ENCODE results near the gene EFHD1.

DNA sequence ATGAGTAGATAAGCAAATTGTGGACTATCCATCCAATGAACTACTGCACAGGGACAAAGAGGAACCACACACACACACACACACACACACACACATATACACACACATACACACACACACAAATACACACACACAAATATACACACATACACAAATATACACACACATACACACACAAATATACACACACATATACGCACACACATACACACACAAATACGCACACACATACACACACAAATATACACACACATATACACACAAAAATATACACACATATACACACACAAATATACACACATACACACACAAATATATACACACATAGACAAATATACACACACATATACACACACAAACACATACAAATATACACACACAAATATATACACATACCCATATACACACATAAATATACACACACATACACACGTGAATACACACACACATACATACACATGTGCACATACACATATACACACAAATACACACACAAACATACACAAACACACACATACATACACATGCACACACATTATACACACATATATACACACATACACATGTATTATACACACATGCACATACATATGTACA, 19.8 kb upstream of the EFHD1 start:
- TF ChIP-seq, protein P1, sequence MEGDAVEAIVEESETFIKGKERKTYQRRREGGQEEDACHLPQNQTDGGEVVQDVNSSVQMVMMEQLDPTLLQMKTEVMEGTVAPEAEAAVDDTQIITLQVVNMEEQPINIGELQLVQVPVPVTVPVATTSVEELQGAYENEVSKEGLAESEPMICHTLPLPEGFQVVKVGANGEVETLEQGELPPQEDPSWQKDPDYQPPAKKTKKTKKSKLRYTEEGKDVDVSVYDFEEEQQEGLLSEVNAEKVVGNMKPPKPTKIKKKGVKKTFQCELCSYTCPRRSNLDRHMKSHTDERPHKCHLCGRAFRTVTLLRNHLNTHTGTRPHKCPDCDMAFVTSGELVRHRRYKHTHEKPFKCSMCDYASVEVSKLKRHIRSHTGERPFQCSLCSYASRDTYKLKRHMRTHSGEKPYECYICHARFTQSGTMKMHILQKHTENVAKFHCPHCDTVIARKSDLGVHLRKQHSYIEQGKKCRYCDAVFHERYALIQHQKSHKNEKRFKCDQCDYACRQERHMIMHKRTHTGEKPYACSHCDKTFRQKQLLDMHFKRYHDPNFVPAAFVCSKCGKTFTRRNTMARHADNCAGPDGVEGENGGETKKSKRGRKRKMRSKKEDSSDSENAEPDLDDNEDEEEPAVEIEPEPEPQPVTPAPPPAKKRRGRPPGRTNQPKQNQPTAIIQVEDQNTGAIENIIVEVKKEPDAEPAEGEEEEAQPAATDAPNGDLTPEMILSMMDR (IDR thresholded peaks at IDR 0.05; ENCODE audit: insufficient read depth, low read length), result no peak
- no peak for TF ChIP-seq POLR2AphosphoS5 (IDR thresholded peaks at IDR 0.05; ENCODE audit: low read depth)
- no peak for TF ChIP-seq GABPA (IDR thresholded peaks at IDR 0.05; ENCODE audit: low read depth)
- TF ChIP-seq, protein P2, sequence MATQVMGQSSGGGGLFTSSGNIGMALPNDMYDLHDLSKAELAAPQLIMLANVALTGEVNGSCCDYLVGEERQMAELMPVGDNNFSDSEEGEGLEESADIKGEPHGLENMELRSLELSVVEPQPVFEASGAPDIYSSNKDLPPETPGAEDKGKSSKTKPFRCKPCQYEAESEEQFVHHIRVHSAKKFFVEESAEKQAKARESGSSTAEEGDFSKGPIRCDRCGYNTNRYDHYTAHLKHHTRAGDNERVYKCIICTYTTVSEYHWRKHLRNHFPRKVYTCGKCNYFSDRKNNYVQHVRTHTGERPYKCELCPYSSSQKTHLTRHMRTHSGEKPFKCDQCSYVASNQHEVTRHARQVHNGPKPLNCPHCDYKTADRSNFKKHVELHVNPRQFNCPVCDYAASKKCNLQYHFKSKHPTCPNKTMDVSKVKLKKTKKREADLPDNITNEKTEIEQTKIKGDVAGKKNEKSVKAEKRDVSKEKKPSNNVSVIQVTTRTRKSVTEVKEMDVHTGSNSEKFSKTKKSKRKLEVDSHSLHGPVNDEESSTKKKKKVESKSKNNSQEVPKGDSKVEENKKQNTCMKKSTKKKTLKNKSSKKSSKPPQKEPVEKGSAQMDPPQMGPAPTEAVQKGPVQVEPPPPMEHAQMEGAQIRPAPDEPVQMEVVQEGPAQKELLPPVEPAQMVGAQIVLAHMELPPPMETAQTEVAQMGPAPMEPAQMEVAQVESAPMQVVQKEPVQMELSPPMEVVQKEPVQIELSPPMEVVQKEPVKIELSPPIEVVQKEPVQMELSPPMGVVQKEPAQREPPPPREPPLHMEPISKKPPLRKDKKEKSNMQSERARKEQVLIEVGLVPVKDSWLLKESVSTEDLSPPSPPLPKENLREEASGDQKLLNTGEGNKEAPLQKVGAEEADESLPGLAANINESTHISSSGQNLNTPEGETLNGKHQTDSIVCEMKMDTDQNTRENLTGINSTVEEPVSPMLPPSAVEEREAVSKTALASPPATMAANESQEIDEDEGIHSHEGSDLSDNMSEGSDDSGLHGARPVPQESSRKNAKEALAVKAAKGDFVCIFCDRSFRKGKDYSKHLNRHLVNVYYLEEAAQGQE (IDR thresholded peaks at IDR 0.05; ENCODE audit: insufficient replicate concordance, low read depth), result no peak
